ENCODE data around the gene PHKB. TPM values are rescaled to one million over a fixed set of nuclear protein-coding genes. Genes with fewer than 3 reads are reported as not detected.

Gene PHKB
- polyA plus RNA-seq, 1 donor = 73.3 TPM

DNA sequence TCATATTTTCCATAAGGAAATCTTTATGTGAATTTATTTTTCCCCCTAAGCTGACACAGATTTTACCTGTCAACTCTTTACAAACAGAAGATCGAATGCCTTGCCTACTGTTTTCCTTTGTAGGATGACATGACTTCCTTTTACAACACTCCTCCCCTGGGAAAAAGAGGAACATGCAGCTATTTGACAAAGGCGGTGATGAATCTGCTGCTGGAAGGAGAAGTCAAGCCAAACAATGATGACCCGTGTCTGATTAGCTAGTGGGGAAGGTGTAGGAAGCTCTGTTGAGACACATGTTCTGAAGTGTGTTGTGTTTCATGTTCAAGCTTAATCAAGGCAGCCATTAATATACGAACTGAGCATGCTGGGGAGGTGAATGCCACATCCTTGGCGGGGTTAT, 238.0 kb downstream of the PHKB start:
- Histone ChIP-seq H3K9me3 (ENCODE audit: control insufficient read depth, low read depth, low read length) (no peaks in the 10 kb centered on the region), H3K27me3 (ENCODE audit: control insufficient read depth, insufficient read depth, low read length) (no peaks in the 10 kb centered on the region), H3K27ac (ENCODE audit: low read length) (no peak overlapping the region), H3K4me3 (ENCODE audit: low read length) (no peak overlapping the region), H3K36me3 (ENCODE audit: control insufficient read depth, insufficient read depth, low read length) (peaks cover 33% of the 10 kb centered on the region), H3K4me1 (ENCODE audit: control insufficient read depth, insufficient read depth, low read length) (no peaks in the 10 kb centered on the region)
- no peak for DNase-seq
- WGBS (ENCODE audit: insufficient coverage, low lambda C conversion rate) = no CpG with 5 or more reads among the region's 5 CpGs

DNA sequence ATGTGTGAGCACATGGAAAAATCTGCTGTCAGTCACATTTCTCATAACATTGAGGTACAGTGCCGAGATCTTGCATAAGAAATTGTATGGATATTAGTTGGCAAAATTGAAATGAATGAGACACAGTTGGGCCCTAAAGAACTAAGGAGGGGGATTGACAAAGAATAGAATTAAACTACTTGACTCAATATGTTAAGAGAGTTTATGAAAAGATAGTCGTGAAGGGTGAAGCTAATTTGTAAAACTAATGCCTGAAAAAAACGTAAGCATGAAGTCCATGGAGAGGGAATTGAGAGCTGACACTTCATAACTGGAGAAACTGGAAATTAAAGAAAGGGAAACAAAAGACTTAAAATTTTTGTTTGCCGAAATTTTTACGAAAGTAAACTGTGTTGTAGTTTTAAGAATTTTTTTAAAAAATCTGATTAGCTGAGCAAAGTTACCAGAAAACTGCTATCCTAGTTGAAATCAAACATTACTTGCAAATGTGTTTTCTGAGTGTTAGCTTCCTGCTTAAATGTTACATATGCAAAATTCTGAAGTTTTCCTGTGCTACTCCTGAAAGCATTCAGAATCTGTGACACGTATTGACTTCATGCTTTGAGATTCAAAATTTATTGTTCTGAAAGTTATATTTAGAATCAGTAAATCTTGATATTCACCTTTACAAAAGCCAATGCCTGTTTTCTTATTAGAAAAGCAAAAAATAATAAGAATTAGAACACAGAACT, 239.9 kb downstream of the PHKB start:
- no peak overlapping the region for H3K27ac ChIP-seq (ENCODE audit: low read length)
- H3K9me3 ChIP-seq (ENCODE audit: control insufficient read depth, low read depth, low read length) = no peaks in the 10 kb centered on the region
- peaks cover 23% of the 10 kb centered on the region for H3K36me3 ChIP-seq (ENCODE audit: control insufficient read depth, insufficient read depth, low read length)
- H3K27me3 ChIP-seq (ENCODE audit: control insufficient read depth, insufficient read depth, low read length) = no peaks in the 10 kb centered on the region
- DNase-seq = no peak
- no peak overlapping the region for H3K4me3 ChIP-seq (ENCODE audit: low read length)
- H3K4me1 ChIP-seq (ENCODE audit: control insufficient read depth, insufficient read depth, low read length) = no peaks in the 10 kb centered on the region
- 76% methylated on average over 5 of the region's 6 CpGs for WGBS (ENCODE audit: insufficient coverage, low lambda C conversion rate)

DNA sequence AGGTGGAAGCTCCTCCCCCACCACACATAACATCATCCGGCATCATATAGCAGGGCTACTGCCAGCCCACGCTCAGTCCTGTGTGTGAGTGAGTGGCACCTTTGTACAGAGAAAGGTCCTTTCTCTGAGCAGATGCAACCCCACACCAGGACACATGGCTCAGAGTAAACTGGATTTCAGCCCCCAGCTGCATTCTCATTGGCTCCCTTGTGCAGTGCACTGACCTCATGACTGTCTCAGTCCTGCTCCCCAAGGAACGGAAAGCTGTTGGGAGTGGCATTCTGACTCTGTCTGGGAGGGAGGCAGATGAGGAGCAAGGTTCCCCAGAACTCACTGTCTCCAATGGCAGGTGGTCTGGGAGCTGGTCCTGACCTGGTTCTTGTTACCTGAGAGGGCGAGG, 244.1 kb downstream of the PHKB start:
- WGBS (ENCODE audit: insufficient coverage, low lambda C conversion rate) = 80% methylated on average over 1 of the region's 4 CpGs
- Histone ChIP-seq H3K4me3 (ENCODE audit: low read length) (no peak overlapping the region), H3K27ac (ENCODE audit: low read length) (no peak overlapping the region), H3K9me3 (ENCODE audit: control insufficient read depth, low read depth, low read length) (no peaks in the 10 kb centered on the region), H3K27me3 (ENCODE audit: control insufficient read depth, insufficient read depth, low read length) (no peaks in the 10 kb centered on the region), H3K4me1 (ENCODE audit: control insufficient read depth, insufficient read depth, low read length) (no peaks in the 10 kb centered on the region), H3K36me3 (ENCODE audit: control insufficient read depth, insufficient read depth, low read length) (no peaks in the 10 kb centered on the region)
- no peak for DNase-seq

DNA sequence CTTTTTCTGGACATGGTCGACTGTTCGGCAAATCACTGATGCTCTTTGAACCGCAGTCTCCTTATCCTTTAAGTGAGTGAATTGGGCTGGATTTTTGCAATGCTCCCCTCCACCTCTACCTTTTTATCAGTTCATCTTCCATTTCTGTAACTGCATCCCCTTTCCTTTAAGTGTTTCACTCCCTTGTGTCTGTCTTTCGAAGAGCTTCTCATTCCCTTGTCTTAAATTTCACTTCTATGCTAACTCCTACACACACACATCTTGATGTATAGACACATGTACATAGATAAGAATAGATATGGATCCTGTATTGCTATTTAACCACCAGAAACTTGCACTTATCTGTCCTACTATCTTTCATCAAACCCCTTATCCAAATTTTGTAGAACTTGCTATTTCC, 250.7 kb downstream of the PHKB start:
- WGBS (ENCODE audit: insufficient coverage, low lambda C conversion rate) = no CpG with 5 or more reads among the region's 4 CpGs

DNA sequence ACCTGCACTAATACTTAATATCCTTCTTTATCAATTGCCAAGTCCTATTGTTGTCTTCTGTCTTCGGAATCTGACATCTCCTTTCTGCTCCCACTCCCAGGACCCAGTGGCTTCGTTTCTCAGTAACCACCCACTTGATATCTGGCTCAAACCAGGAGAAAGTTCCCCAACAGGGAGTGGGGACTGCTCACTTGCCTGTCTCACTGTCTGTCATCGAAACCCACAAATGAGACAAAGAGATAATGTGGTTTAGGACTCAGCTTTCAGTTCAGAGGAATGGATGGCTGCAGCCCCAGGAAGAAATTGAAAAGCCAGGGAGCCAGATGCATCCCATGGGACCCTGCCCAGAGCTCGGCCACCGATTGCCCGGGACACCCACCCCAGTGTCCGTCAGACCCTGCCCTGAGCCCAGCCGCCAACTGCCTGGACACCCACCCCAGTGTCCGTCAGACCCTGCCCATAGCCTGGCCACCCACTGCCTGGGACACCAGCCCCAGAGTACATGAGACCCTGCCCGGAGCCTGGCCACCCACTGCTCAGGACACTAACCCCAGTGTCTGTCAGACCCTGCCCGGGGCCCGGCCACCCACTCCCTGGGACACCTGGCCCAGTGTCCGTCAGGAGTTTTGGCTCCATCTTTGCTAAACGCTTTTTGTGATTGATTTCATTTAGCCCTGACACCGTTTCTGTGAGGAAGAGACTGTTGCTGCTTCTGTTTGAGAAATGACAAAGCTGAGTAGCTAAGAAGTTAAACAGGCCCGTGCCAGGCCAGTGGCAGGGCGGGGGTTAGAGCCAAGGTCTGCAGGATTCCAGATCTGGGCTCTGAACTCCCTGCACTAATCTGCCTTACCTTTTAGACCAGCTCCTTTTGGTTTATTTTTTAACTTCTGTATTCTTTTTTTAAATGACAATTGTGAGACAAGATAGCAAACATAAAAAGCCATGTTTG, 251.4 kb downstream of the PHKB start:
- DNase-seq = no peak
- Histone ChIP-seq H3K4me1 (ENCODE audit: control insufficient read depth, insufficient read depth, low read length) (no peaks in the 10 kb centered on the region), H3K27me3 (ENCODE audit: control insufficient read depth, insufficient read depth, low read length) (no peaks in the 10 kb centered on the region), H3K9me3 (ENCODE audit: control insufficient read depth, low read depth, low read length) (no peaks in the 10 kb centered on the region), H3K27ac (ENCODE audit: low read length) (no peak overlapping the region), H3K4me3 (ENCODE audit: low read length) (no peak overlapping the region), H3K36me3 (ENCODE audit: control insufficient read depth, insufficient read depth, low read length) (no peaks in the 10 kb centered on the region)
- WGBS (ENCODE audit: insufficient coverage, low lambda C conversion rate) = no CpG with 5 or more reads among the region's 17 CpGs

More for the DNA sequence above, 250.7 kb downstream of the PHKB start:
- Histone ChIP-seq H3K4me1 (ENCODE audit: control insufficient read depth, insufficient read depth, low read length) (no peaks in the 10 kb centered on the region), H3K27ac (ENCODE audit: low read length) (no peak overlapping the region), H3K9me3 (ENCODE audit: control insufficient read depth, low read depth, low read length) (no peaks in the 10 kb centered on the region), H3K27me3 (ENCODE audit: control insufficient read depth, insufficient read depth, low read length) (no peaks in the 10 kb centered on the region), H3K36me3 (ENCODE audit: control insufficient read depth, insufficient read depth, low read length) (no peaks in the 10 kb centered on the region), H3K4me3 (ENCODE audit: low read length) (no peak overlapping the region)
- no peak for DNase-seq

DNA sequence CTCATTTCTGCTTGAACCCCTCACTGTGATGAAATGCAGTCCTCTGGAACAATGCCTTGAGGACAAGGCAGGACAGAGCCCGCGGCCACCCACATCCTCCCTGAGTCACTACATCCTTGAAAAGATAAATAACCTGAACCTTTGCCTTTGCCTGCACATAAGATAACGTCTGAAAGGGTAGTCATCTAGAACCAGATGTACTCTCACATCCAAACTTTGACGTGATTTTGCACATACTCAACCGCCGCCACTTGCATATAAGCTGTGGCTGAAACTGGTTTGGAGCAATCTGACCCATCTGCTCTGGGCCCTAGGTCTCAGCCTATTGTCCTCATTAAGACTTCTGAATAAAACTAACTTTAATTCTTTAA, 252.1 kb downstream of the PHKB start:
- WGBS (ENCODE audit: insufficient coverage, low lambda C conversion rate) = 46% methylated on average over 4 of the region's 6 CpGs
- Histone ChIP-seq H3K36me3 (ENCODE audit: control insufficient read depth, insufficient read depth, low read length) (no peaks in the 10 kb centered on the region), H3K27ac (ENCODE audit: low read length) (no peak overlapping the region), H3K9me3 (ENCODE audit: control insufficient read depth, low read depth, low read length) (no peaks in the 10 kb centered on the region), H3K4me1 (ENCODE audit: control insufficient read depth, insufficient read depth, low read length) (no peaks in the 10 kb centered on the region), H3K4me3 (ENCODE audit: low read length) (no peak overlapping the region), H3K27me3 (ENCODE audit: control insufficient read depth, insufficient read depth, low read length) (no peaks in the 10 kb centered on the region)
- no peak for DNase-seq

DNA sequence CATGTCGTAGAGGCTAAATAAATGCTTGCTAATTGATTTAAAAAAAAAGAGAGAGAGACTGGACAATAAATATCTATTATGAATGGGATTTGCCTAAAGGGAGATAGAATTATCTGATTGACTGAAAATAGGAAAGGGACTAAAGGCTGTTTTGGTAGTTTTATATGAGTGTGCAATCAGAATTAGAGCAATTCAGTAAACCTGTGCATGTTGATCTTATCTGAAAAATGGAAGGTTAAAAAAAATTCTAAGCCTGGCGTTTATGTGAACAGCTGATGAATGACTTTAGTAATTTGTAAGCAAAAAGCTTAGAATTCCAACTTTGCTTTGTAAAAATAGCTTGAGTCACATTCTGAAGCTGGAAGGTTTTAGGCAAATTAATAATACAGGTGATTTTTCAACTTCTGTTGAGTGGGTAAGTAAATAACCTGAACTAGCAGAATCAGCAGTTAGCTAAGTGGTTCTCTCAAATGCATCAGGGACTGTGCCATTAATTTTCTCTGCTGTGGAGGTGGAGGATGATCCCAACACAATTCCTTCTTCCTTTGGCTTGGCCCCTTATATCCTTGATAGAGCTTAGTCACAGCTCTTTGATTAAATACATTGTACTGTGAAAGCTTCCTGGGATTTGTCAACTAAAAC, 254.4 kb downstream of the PHKB start:
- no peaks in the 10 kb centered on the region for H3K36me3 ChIP-seq (ENCODE audit: control insufficient read depth, insufficient read depth, low read length)
- H3K27me3 ChIP-seq (ENCODE audit: control insufficient read depth, insufficient read depth, low read length) = no peaks in the 10 kb centered on the region
- no peaks in the 10 kb centered on the region for H3K4me1 ChIP-seq (ENCODE audit: control insufficient read depth, insufficient read depth, low read length)
- 83% methylated on average over 1 of the region's 2 CpGs for WGBS (ENCODE audit: insufficient coverage, low lambda C conversion rate)
- no peak for DNase-seq
- H3K9me3 ChIP-seq (ENCODE audit: control insufficient read depth, low read depth, low read length) = no peaks in the 10 kb centered on the region
- no peak overlapping the region for H3K27ac ChIP-seq (ENCODE audit: low read length)
- no peak overlapping the region for H3K4me3 ChIP-seq (ENCODE audit: low read length)

DNA sequence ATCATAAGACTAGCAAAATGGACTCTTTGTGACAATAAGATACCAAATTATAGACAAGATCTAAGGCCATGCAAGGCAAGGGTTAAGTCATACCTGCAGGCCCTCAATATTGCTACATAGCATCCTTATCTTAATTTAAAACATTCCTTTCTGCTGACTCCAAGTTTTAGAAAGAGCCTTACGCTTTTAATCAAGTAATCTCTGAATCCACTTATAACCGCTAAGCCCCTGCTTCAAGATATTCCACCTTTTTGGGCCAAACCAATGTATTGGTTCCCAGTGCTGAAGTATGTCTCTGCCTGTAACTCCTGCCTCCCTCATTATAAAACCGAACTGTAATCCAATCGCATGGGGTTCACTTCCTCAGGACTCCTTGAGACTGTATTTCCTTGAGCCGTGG, 255.4 kb downstream of the PHKB start:
- no peak for DNase-seq
- H3K4me3 ChIP-seq (ENCODE audit: low read length) = no peak overlapping the region
- H3K9me3 ChIP-seq (ENCODE audit: control insufficient read depth, low read depth, low read length) = no peaks in the 10 kb centered on the region
- H3K27ac ChIP-seq (ENCODE audit: low read length) = no peak overlapping the region
- WGBS (ENCODE audit: insufficient coverage, low lambda C conversion rate) = no CpG with 5 or more reads among the region's 5 CpGs
- no peaks in the 10 kb centered on the region for H3K36me3 ChIP-seq (ENCODE audit: control insufficient read depth, insufficient read depth, low read length)
- H3K27me3 ChIP-seq (ENCODE audit: control insufficient read depth, insufficient read depth, low read length) = no peaks in the 10 kb centered on the region
- no peaks in the 10 kb centered on the region for H3K4me1 ChIP-seq (ENCODE audit: control insufficient read depth, insufficient read depth, low read length)

DNA sequence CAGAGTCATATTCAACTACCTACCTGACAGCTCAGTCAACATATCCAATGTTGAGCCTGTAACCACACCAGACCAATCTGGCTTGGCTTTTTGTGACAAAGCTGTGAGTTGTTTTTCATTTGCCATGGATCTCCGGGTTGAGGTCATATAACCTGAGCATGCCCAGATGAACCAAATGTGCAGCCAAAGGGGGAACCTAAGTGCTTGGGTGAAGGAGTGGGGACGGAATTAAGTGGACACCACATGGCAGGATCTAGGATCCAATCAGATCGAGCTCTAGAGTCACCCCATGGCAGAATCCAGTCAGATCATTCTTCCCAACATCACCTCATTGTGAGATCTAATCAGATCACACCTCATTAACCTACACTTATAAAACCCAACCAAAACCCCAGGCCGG, 258.6 kb downstream of the PHKB start:
- no peak overlapping the region for H3K4me3 ChIP-seq (ENCODE audit: low read length)
- no peaks in the 10 kb centered on the region for H3K27me3 ChIP-seq (ENCODE audit: control insufficient read depth, insufficient read depth, low read length)
- DNase-seq = no peak
- no peaks in the 10 kb centered on the region for H3K4me1 ChIP-seq (ENCODE audit: control insufficient read depth, insufficient read depth, low read length)
- H3K27ac ChIP-seq (ENCODE audit: low read length) = no peak overlapping the region
- no peaks in the 10 kb centered on the region for H3K9me3 ChIP-seq (ENCODE audit: control insufficient read depth, low read depth, low read length)
- H3K36me3 ChIP-seq (ENCODE audit: control insufficient read depth, insufficient read depth, low read length) = no peaks in the 10 kb centered on the region
- WGBS (ENCODE audit: insufficient coverage, low lambda C conversion rate) = no CpG with 5 or more reads among the region's 4 CpGs

DNA sequence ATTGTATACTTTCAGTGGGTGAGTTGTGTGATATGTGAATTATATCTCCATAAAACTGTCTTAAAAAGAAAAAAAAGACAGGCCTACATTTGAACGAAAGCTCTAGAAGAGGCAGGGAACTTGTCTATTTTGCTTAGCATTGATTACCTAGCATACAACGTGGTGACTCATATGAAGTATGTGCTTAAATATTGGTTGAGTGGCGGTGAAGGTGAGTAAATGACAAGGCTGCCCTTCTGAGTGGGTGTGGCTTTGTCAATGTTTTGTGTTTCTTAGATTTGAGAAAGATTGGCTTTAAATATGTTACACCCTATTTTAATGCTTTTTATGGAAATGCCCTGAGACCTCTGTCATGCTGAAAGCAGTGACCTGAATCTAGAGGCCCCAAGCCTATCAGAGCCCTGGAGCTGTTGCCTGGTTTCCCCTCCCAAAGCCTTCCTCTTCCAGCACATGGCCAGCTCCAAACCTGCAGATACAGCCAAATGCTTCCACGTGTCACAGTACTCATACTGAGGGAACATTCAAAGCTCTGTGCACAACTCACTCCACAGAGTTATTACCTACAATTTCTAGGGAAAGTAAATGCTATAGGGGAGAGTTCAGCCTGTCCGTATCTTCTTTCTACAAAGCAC, 260.0 kb downstream of the PHKB start:
- H3K4me3 ChIP-seq (ENCODE audit: low read length) = no peak overlapping the region
- H3K36me3 ChIP-seq (ENCODE audit: control insufficient read depth, insufficient read depth, low read length) = no peaks in the 10 kb centered on the region
- no peak for DNase-seq
- WGBS (ENCODE audit: insufficient coverage, low lambda C conversion rate) = 73% methylated on average over 2 of the region's 5 CpGs
- no peaks in the 10 kb centered on the region for H3K27me3 ChIP-seq (ENCODE audit: control insufficient read depth, insufficient read depth, low read length)
- no peak overlapping the region for H3K27ac ChIP-seq (ENCODE audit: low read length)
- no peaks in the 10 kb centered on the region for H3K9me3 ChIP-seq (ENCODE audit: control insufficient read depth, low read depth, low read length)
- H3K4me1 ChIP-seq (ENCODE audit: control insufficient read depth, insufficient read depth, low read length) = no peaks in the 10 kb centered on the region

Data from large intestine (tissue), 3 donors.